HEK293 (cell line): Measurements from ENCODE around the gene PRR19.
A peak's percentile ranks its signal among the peaks of the same experiment; 100 is the strongest.

Experiments
- ELK4 ChIP-seq: IDR thresholded peaks from 2 replicates; pipeline ENCODE4 v1.6.1; 2011; ENCODE audit warnings: mild to moderate bottlenecking, low read depth, low read length, borderline replicate concordance
- GFI1B ChIP-seq: fragments of 450-650 bp; formaldehyde crosslinking; IDR thresholded peaks from 2 replicates; pipeline ENCODE4 v1.5.1; 2016; ENCODE audit warnings: missing biosample characterization, missing genetic modification characterization
- HOXD13 ChIP-seq: sonication (generic); formaldehyde crosslinking; IDR thresholded peaks from 2 replicates; pipeline ENCODE4 v1.8.0; 2022; ENCODE audit warnings: missing genetic modification reagents, borderline replicate concordance
- KLF8 ChIP-seq: fragments of 450-650 bp; formaldehyde crosslinking; IDR thresholded peaks from 2 replicates; pipeline ENCODE4 v1.5.1; 2016; ENCODE audit warnings: missing biosample characterization, missing genetic modification characterization
- KLF9 ChIP-seq: fragments of 450-650 bp; formaldehyde crosslinking; IDR thresholded peaks from 2 replicates; pipeline ENCODE4 v1.5.1; 2016; ENCODE audit warnings: missing biosample characterization, missing genetic modification characterization, low read depth
- ZBTB8A ChIP-seq: fragments of 450-650 bp; formaldehyde crosslinking; IDR thresholded peaks from 2 replicates; pipeline ENCODE4 v1.5.1; 2016; ENCODE audit warnings: missing biosample characterization, missing genetic modification characterization
- ZNF169 ChIP-seq: fragments of 450-650 bp; formaldehyde crosslinking; IDR thresholded peaks from 2 replicates; pipeline ENCODE4 v1.5.1; 2016; ENCODE audit warnings: missing biosample characterization, missing genetic modification characterization
- ZNF174 ChIP-seq: fragments of 450-650 bp; formaldehyde crosslinking; IDR thresholded peaks from 2 replicates; pipeline ENCODE4 v1.5.0; 2017; ENCODE audit warnings: missing biosample characterization, mild to moderate bottlenecking, missing genetic modification characterization
- ZNF37A ChIP-seq: fragments of 450-650 bp; IDR thresholded peaks from 2 replicates; pipeline ENCODE4 v1.5.1; 2018; ENCODE audit warnings: missing biosample characterization, missing genetic modification characterization
- ZNF391 ChIP-seq: fragments of 450-650 bp; formaldehyde crosslinking; IDR thresholded peaks from 2 replicates; pipeline ENCODE4 v1.5.1; 2016; ENCODE audit warnings: low read depth, missing biosample characterization, missing genetic modification characterization, borderline replicate concordance
- ZNF404 ChIP-seq: fragments of 450-650 bp; formaldehyde crosslinking; IDR thresholded peaks from 2 replicates; pipeline ENCODE4 v1.5.1; 2017; ENCODE audit warnings: missing biosample characterization, missing genetic modification characterization
- ZNF426 ChIP-seq: fragments of 450-650 bp; formaldehyde crosslinking; IDR thresholded peaks from 2 replicates; pipeline ENCODE4 v1.5.1; 2017; ENCODE audit warnings: missing biosample characterization, missing genetic modification characterization, mild to moderate bottlenecking, inconsistent platforms, moderate library complexity
- ZNF488 ChIP-seq: fragments of 450-650 bp; formaldehyde crosslinking; IDR thresholded peaks from 2 replicates; pipeline ENCODE4 v1.5.1; 2016; ENCODE audit warnings: missing biosample characterization, missing genetic modification characterization
- ZNF548 ChIP-seq: fragments of 450-650 bp; formaldehyde crosslinking; IDR thresholded peaks from 2 replicates; pipeline ENCODE4 v1.5.1; 2016; ENCODE audit warnings: missing biosample characterization, missing genetic modification characterization
- ZNF549 ChIP-seq: fragments of 450-650 bp; IDR thresholded peaks from 2 replicates; pipeline ENCODE4 v1.5.1; 2018; ENCODE audit warnings: missing biosample characterization, missing genetic modification characterization, mild to moderate bottlenecking, inconsistent platforms, moderate library complexity
- ZNF664 ChIP-seq: fragments of 450-650 bp; formaldehyde crosslinking; IDR thresholded peaks from 2 replicates; pipeline ENCODE4 v1.5.1; 2016; ENCODE audit warnings: missing biosample characterization, missing genetic modification characterization
- ZNF707 ChIP-seq: fragments of 450-650 bp; formaldehyde crosslinking; IDR thresholded peaks from 2 replicates; pipeline ENCODE4 v1.5.1; 2016; ENCODE audit warnings: missing biosample characterization, missing genetic modification characterization
- ZNF777 ChIP-seq: fragments of 450-650 bp; formaldehyde crosslinking; IDR thresholded peaks from 2 replicates; pipeline ENCODE4 v1.5.1; 2017; ENCODE audit warnings: missing biosample characterization, missing genetic modification characterization, borderline replicate concordance
- TF ChIP-seq, protein P1 (sequence below): sonication (generic); formaldehyde crosslinking; IDR thresholded peaks from 2 replicates; pipeline ENCODE4 v1.8.1; 2022; ENCODE audit warnings: mild to moderate bottlenecking, moderate library complexity, missing genetic modification reagents
- TF ChIP-seq, protein P2 (sequence below): fragments of 450-650 bp; formaldehyde crosslinking; IDR thresholded peaks from 2 replicates; pipeline ENCODE4 v1.5.1; 2016; ENCODE audit warnings: missing biosample characterization, missing genetic modification characterization
- TF ChIP-seq, protein P3 (sequence below): fragments of 450-650 bp; formaldehyde crosslinking; IDR thresholded peaks from 2 replicates; pipeline ENCODE4 v1.5.1; 2016; ENCODE audit warnings: missing biosample characterization, missing genetic modification characterization, borderline replicate concordance
- TF ChIP-seq, protein P4 (sequence below): fragments of 450-650 bp; formaldehyde crosslinking; IDR thresholded peaks from 2 replicates; pipeline ENCODE4 v1.5.1; 2016; ENCODE audit warnings: missing biosample characterization, missing genetic modification characterization
- TF ChIP-seq, protein P5 (sequence below): fragments of 450-650 bp; formaldehyde crosslinking; IDR thresholded peaks from 2 replicates; pipeline ENCODE4 v1.5.1; 2017; ENCODE audit warnings: missing biosample characterization, missing genetic modification characterization
- TF ChIP-seq, protein P6 (sequence below): fragments of 450-650 bp; formaldehyde crosslinking; IDR thresholded peaks from 2 replicates; pipeline ENCODE4 v1.5.1; 2016; ENCODE audit warnings: missing biosample characterization, missing genetic modification characterization

The PRR19 gene

DNA sequence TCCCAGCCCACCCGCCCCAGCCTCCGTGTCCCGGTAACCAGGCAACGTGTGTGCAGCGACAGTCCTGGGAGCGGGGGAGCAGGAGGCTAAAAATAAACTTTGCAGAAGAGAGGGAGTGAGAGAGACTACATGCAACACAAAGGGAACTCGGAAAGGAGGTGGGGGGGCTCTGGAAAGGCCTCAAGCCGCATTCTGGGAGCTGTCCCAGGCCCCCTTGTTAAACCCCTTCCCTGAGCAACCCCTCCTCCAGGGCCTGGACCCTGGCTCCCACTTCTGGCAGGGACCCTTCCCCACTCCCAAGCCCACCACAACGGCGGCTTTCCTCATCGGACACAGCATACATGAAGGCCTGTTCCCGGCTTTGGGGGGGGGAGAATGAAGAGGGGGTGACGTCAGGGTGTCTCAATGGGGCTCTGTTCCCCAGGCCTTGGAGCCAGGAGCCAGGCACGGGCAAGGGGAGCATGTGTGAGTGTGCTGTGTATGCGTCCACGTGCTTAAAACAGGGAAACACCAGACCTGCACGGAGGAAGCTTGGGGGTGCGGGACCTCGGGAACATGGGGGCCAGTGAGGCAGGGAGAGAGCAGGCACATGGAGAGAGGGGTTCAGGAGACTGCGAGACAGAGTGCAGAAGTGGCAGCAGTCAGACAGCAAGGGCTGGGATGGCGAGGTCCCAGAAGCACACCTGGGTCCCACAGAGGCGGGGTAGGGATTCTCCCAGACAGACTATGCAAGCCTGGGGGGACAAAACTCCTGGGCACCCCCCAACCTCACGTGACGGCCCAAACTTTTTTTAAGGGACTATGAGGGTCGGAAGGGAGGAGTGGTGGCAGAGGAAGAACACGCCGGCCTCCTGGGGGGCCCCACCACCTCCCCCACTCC lies 49.3 kb upstream of the PRR19 start (continued):
- TF ChIP-seq, protein P1, sequence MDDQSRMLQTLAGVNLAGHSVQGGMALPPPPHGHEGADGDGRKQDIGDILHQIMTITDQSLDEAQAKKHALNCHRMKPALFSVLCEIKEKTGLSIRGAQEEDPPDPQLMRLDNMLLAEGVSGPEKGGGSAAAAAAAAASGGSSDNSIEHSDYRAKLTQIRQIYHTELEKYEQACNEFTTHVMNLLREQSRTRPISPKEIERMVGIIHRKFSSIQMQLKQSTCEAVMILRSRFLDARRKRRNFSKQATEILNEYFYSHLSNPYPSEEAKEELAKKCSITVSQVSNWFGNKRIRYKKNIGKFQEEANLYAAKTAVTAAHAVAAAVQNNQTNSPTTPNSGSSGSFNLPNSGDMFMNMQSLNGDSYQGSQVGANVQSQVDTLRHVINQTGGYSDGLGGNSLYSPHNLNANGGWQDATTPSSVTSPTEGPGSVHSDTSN (CRISPR knock-in tag): no peak
- TF ChIP-seq, protein P2, sequence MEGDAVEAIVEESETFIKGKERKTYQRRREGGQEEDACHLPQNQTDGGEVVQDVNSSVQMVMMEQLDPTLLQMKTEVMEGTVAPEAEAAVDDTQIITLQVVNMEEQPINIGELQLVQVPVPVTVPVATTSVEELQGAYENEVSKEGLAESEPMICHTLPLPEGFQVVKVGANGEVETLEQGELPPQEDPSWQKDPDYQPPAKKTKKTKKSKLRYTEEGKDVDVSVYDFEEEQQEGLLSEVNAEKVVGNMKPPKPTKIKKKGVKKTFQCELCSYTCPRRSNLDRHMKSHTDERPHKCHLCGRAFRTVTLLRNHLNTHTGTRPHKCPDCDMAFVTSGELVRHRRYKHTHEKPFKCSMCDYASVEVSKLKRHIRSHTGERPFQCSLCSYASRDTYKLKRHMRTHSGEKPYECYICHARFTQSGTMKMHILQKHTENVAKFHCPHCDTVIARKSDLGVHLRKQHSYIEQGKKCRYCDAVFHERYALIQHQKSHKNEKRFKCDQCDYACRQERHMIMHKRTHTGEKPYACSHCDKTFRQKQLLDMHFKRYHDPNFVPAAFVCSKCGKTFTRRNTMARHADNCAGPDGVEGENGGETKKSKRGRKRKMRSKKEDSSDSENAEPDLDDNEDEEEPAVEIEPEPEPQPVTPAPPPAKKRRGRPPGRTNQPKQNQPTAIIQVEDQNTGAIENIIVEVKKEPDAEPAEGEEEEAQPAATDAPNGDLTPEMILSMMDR (tag by site-specific recombination): no peak
- no peak for TF ChIP-seq GFI1B (tag by site-specific recombination)
- no peak for TF ChIP-seq ZNF426 (tag by site-specific recombination)
- TF ChIP-seq, protein P3, sequence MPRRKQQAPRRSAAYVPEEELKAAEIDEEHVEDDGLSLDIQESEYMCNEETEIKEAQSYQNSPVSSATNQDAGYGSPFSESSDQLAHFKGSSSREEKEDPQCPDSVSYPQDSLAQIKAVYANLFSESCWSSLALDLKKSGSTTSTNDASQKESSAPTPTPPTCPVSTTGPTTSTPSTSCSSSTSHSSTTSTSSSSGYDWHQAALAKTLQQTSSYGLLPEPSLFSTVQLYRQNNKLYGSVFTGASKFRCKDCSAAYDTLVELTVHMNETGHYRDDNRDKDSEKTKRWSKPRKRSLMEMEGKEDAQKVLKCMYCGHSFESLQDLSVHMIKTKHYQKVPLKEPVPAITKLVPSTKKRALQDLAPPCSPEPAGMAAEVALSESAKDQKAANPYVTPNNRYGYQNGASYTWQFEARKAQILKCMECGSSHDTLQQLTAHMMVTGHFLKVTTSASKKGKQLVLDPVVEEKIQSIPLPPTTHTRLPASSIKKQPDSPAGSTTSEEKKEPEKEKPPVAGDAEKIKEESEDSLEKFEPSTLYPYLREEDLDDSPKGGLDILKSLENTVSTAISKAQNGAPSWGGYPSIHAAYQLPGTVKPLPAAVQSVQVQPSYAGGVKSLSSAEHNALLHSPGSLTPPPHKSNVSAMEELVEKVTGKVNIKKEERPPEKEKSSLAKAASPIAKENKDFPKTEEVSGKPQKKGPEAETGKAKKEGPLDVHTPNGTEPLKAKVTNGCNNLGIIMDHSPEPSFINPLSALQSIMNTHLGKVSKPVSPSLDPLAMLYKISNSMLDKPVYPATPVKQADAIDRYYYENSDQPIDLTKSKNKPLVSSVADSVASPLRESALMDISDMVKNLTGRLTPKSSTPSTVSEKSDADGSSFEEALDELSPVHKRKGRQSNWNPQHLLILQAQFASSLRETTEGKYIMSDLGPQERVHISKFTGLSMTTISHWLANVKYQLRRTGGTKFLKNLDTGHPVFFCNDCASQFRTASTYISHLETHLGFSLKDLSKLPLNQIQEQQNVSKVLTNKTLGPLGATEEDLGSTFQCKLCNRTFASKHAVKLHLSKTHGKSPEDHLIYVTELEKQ (tag by site-specific recombination): no peak
- TF ChIP-seq, protein P4, sequence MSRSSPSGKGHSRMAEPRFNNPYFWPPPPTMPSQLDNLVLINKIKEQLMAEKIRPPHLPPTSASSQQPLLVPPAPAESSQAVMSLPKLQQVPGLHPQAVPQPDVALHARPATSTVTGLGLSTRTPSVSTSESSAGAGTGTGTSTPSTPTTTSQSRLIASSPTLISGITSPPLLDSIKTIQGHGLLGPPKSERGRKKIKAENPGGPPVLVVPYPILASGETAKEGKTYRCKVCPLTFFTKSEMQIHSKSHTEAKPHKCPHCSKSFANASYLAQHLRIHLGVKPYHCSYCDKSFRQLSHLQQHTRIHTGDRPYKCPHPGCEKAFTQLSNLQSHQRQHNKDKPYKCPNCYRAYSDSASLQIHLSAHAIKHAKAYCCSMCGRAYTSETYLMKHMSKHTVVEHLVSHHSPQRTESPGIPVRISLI (tag by site-specific recombination): no peak
- TF ChIP-seq, protein P5, sequence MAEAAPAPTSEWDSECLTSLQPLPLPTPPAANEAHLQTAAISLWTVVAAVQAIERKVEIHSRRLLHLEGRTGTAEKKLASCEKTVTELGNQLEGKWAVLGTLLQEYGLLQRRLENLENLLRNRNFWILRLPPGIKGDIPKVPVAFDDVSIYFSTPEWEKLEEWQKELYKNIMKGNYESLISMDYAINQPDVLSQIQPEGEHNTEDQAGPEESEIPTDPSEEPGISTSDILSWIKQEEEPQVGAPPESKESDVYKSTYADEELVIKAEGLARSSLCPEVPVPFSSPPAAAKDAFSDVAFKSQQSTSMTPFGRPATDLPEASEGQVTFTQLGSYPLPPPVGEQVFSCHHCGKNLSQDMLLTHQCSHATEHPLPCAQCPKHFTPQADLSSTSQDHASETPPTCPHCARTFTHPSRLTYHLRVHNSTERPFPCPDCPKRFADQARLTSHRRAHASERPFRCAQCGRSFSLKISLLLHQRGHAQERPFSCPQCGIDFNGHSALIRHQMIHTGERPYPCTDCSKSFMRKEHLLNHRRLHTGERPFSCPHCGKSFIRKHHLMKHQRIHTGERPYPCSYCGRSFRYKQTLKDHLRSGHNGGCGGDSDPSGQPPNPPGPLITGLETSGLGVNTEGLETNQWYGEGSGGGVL: peak; percentile 95
- no peak for TF ChIP-seq ZNF664 (tag by site-specific recombination)
- no peak for TF ChIP-seq ZNF548 (tag by site-specific recombination)
- TF ChIP-seq ZNF549 (tag by site-specific recombination): no peak
- TF ChIP-seq ZNF37A (tag by site-specific recombination): no peak
- no peak; the same call in 1 of the 2 replicates for TF ChIP-seq ZNF169 (tag by site-specific recombination)
- TF ChIP-seq ZBTB8A: no peak
- no peak for TF ChIP-seq HOXD13 (CRISPR knock-in tag)
- TF ChIP-seq ZNF488: no peak
- TF ChIP-seq KLF8: peak; percentile 12; the same call in 1 of the 2 replicates
- TF ChIP-seq ZNF777 (tag by site-specific recombination): no peak
- TF ChIP-seq ZNF404: no peak
- TF ChIP-seq ELK4: no peak
- TF ChIP-seq ZNF391 (tag by site-specific recombination): peak; percentile 47; the same call in 1 of the 2 replicates
- no peak for TF ChIP-seq ZNF707
- TF ChIP-seq, protein P6, sequence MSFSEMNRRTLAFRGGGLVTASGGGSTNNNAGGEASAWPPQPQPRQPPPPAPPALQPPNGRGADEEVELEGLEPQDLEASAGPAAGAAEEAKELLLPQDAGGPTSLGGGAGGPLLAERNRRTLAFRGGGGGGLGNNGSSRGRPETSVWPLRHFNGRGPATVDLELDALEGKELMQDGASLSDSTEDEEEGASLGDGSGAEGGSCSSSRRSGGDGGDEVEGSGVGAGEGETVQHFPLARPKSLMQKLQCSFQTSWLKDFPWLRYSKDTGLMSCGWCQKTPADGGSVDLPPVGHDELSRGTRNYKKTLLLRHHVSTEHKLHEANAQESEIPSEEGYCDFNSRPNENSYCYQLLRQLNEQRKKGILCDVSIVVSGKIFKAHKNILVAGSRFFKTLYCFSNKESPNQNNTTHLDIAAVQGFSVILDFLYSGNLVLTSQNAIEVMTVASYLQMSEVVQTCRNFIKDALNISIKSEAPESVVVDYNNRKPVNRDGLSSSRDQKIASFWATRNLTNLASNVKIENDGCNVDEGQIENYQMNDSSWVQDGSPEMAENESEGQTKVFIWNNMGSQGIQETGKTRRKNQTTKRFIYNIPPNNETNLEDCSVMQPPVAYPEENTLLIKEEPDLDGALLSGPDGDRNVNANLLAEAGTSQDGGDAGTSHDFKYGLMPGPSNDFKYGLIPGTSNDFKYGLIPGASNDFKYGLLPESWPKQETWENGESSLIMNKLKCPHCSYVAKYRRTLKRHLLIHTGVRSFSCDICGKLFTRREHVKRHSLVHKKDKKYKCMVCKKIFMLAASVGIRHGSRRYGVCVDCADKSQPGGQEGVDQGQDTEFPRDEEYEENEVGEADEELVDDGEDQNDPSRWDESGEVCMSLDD (tag by site-specific recombination): 0 out of 2 replicates have a peak, but pooled peaks have one; percentile 45
- no peak for TF ChIP-seq ZNF174 (tag by site-specific recombination)
- no peak for TF ChIP-seq KLF9
